NB4 (cell line): ENCODE data around the gene AKNA.

Experiments
- CTCF ChIP-seq: IDR thresholded peaks from one replicate; pipeline ENCODE4 v1.5.1; 2012; ENCODE audit warnings: low read depth, low read length
- POLR2A ChIP-seq: IDR thresholded peaks from 2 replicates; pipeline ENCODE4 v1.6.1; 2011; ENCODE audit warnings: mild to moderate bottlenecking; ENCODE audit not compliant: insufficient read length; ENCODE audit errors: extremely low read depth

- TF ChIP-seq CTCF (no peak), POLR2A (no peak)
Measured at GRCh38 chr9:114396558-114397218, 8.9 kb upstream of the AKNA start.
